T-helper 17 cell (primary cell): ENCODE data around the gene PKD2. TPM values are rescaled to one million over a fixed set of nuclear protein-coding genes. Genes with fewer than 3 reads are reported as not detected.

ENCODE experiments used
- ATAC-seq: fragments of 150-1000 bp; cut with Tn5 transposase; 2 replicates; pipeline ENCODE4 v1.10.0; 2021; ENCODE audit warnings: mild to moderate bottlenecking, moderate library complexity
- DNase-seq, 3 donors: peaks; one replicate each; pipeline versions ENCODE4 v3.0.0 to v3.0.0-alpha.2; 2020 to 2021
- H3K9me3 ChIP-seq: one replicate; pipeline ENCODE4 v1.7.0; 2013; ENCODE audit warnings: low read length, mild to moderate bottlenecking; ENCODE audit not compliant: control insufficient read depth, poor library complexity, severe bottlenecking
- H3K27ac Mint-ChIP-seq: one replicate; pipeline ENCODE4 v1.8.0; 2022; ENCODE audit warnings: mild to moderate bottlenecking, moderate library complexity, mixed read lengths
- H3K27me3 Mint-ChIP-seq: one replicate; pipeline ENCODE4 v1.8.0; 2022; ENCODE audit warnings: mixed read lengths
- H3K36me3 Mint-ChIP-seq: one replicate; pipeline ENCODE4 v1.8.0; 2022; ENCODE audit warnings: low read depth, mixed read lengths
- H3K4me1 Mint-ChIP-seq: one replicate; pipeline ENCODE4 v1.8.0; 2022; ENCODE audit warnings: mild to moderate bottlenecking, mixed read lengths
- H3K4me3 Mint-ChIP-seq: one replicate; pipeline ENCODE4 v1.8.0; 2022; ENCODE audit warnings: mild to moderate bottlenecking, moderate library complexity, mixed read lengths
- total RNA-seq, 4 donors: library from RNA in 2 of 4; stranded (reverse) in 2 of 4; gene quantifications; one replicate each; pipeline ENCODE4 v1.2.3 and lab custom pipeline; 2022 to 2026

PKD2 gene
- total RNA-seq, result 10 to 100 TPM; 10.2 to 11.1 TPM
- 23.5 to 31.6 reads per million in 2 donors for total RNA-seq (lab: John Stamatoyannopoulos, UW)

GRCh38 chr4:88007304-88008121 lies at the start of gene PKD2:
Gene PKD2 (plus strand): TSS chr4:88007635. CDS start chr4:88007734, 99 bp downstream.
- Mint-ChIP-seq H3K4me1 (peaks cover 26% of the 10 kb centered on the region), H3K27me3 (no peaks in the 10 kb centered on the region), H3K4me3 (peak within 1 kb of the TSS; percentile 96), H3K36me3 (no peaks in the 10 kb centered on the region), H3K27ac (peak within 1 kb of the TSS; percentile 70)
- ATAC-seq (peak; percentile 92), DNase-seq (peak; percentile 53 to 67 (median 57))
- H3K9me3 ChIP-seq, result no peaks in the 10 kb centered on the region

- Mint-ChIP-seq H3K36me3 (no peaks in the 10 kb centered on the region), H3K27ac (no peak overlapping the region)
These were observed 45.4 kb upstream of the PKD2 start for GRCh38 chr4:87961993-87962392.

GRCh38 chr4:87962398-87963146 lies 44.9 kb upstream of the PKD2 start:
- ATAC-seq (no peak), DNase-seq (no peak)
- Mint-ChIP-seq H3K27ac (no peak overlapping the region), H3K27me3 (peaks cover 16% of the 10 kb centered on the region), H3K4me1 (no peaks in the 10 kb centered on the region), H3K4me3 (no peak overlapping the region), H3K36me3 (no peaks in the 10 kb centered on the region)
- no peaks in the 10 kb centered on the region for H3K9me3 ChIP-seq

More at GRCh38 chr4:87961993-87962392, 45.4 kb upstream of the PKD2 start:
- H3K4me3 Mint-ChIP-seq, result no peak overlapping the region
- no peaks in the 10 kb centered on the region for H3K4me1 Mint-ChIP-seq
- ATAC-seq (no peak), DNase-seq (no peak)
- H3K27me3 Mint-ChIP-seq, result peaks cover 10% of the 10 kb centered on the region
- no peaks in the 10 kb centered on the region for H3K9me3 ChIP-seq

- Mint-ChIP-seq H3K36me3 (no peaks in the 10 kb centered on the region), H3K4me1 (no peaks in the 10 kb centered on the region), H3K4me3 (no peak overlapping the region), H3K27ac (no peak overlapping the region), H3K27me3 (peaks cover 34% of the 10 kb centered on the region)
- DNase-seq (no peak), ATAC-seq (no peak)
- no peaks in the 10 kb centered on the region for H3K9me3 ChIP-seq
These were observed 41.9 kb upstream of the PKD2 start for GRCh38 chr4:87965501-87965975.

- H3K27me3 Mint-ChIP-seq, result peaks cover 36% of the 10 kb centered on the region
- no peaks in the 10 kb centered on the region for H3K4me1 Mint-ChIP-seq
- DNase-seq (no peak), ATAC-seq (no peak)
- H3K36me3 Mint-ChIP-seq, result no peaks in the 10 kb centered on the region
- H3K9me3 ChIP-seq, result no peaks in the 10 kb centered on the region
- no peak overlapping the region for H3K27ac Mint-ChIP-seq
- no peak overlapping the region for H3K4me3 Mint-ChIP-seq
These were observed 41.3 kb upstream of the PKD2 start for GRCh38 chr4:87966095-87966496.

GRCh38 chr4:87967193-87967592 lies 40.2 kb upstream of the PKD2 start:
- Mint-ChIP-seq H3K36me3 (no peaks in the 10 kb centered on the region), H3K27ac (no peak overlapping the region), H3K4me1 (no peaks in the 10 kb centered on the region), H3K27me3 (peaks cover 45% of the 10 kb centered on the region), H3K4me3 (no peak overlapping the region)
- no peak for DNase-seq
- ATAC-seq, result no peak
- H3K9me3 ChIP-seq, result no peaks in the 10 kb centered on the region

- Mint-ChIP-seq H3K27ac (no peak overlapping the region), H3K4me3 (no peak overlapping the region), H3K27me3 (peaks cover 69% of the 10 kb centered on the region), H3K36me3 (no peaks in the 10 kb centered on the region), H3K4me1 (no peaks in the 10 kb centered on the region)
- DNase-seq, result no peak
- no peaks in the 10 kb centered on the region for H3K9me3 ChIP-seq
- ATAC-seq, result no peak
These were observed 37.3 kb upstream of the PKD2 start for GRCh38 chr4:87970121-87970520.

- no peak overlapping the region for H3K4me3 Mint-ChIP-seq
- DNase-seq, result no peak
- peaks cover 4% of the 10 kb centered on the region for H3K4me1 Mint-ChIP-seq
- no peaks in the 10 kb centered on the region for H3K36me3 Mint-ChIP-seq
- peaks cover 72% of the 10 kb centered on the region for H3K27me3 Mint-ChIP-seq
- no peak overlapping the region for H3K27ac Mint-ChIP-seq
- H3K9me3 ChIP-seq, result no peaks in the 10 kb centered on the region
- no peak for ATAC-seq
These were observed 35.6 kb upstream of the PKD2 start for GRCh38 chr4:87971866-87972265.

GRCh38 chr4:87973283-87974169 lies 33.9 kb upstream of the PKD2 start:
- H3K36me3 Mint-ChIP-seq, result no peaks in the 10 kb centered on the region
- no peak overlapping the region for H3K4me3 Mint-ChIP-seq
- peaks cover 64% of the 10 kb centered on the region for H3K27me3 Mint-ChIP-seq
- peak in 1 of 3 donors; percentile 11 for DNase-seq
- no peak overlapping the region for H3K27ac Mint-ChIP-seq
- H3K9me3 ChIP-seq, result no peaks in the 10 kb centered on the region
- H3K4me1 Mint-ChIP-seq, result peaks cover 4% of the 10 kb centered on the region
- ATAC-seq, result peak; percentile 73

GRCh38 chr4:87974856-87975462 lies 32.5 kb upstream of the PKD2 start:
- no peaks in the 10 kb centered on the region for H3K9me3 ChIP-seq
- ATAC-seq, result no peak
- DNase-seq, result no peak
- Mint-ChIP-seq H3K36me3 (no peaks in the 10 kb centered on the region), H3K4me1 (peaks cover 4% of the 10 kb centered on the region), H3K27ac (no peak overlapping the region), H3K27me3 (peaks cover 60% of the 10 kb centered on the region), H3K4me3 (no peak overlapping the region)

GRCh38 chr4:87975466-87975865 lies 32.0 kb upstream of the PKD2 start, which contains the start of gene SPP1:
Gene SPP1 (plus strand): TSS chr4:87975714. CDS start chr4:87976896, 1,182 bp downstream.
- DNase-seq (no peak), ATAC-seq (peak; percentile 50)
- no peaks in the 10 kb centered on the region for H3K9me3 ChIP-seq
- Mint-ChIP-seq H3K27me3 (peaks cover 58% of the 10 kb centered on the region), H3K27ac (no peak within 1 kb of the TSS), H3K4me1 (peaks cover 4% of the 10 kb centered on the region), H3K4me3 (no peak within 1 kb of the TSS), H3K36me3 (no peaks in the 10 kb centered on the region)

- Mint-ChIP-seq H3K27me3 (peaks cover 48% of the 10 kb centered on the region), H3K36me3 (no peaks in the 10 kb centered on the region), H3K4me1 (peaks cover 4% of the 10 kb centered on the region), H3K27ac (no peak overlapping the region), H3K4me3 (no peak overlapping the region)
- DNase-seq (no peak), ATAC-seq (no peak)
- no peaks in the 10 kb centered on the region for H3K9me3 ChIP-seq
These were observed 29.7 kb upstream of the PKD2 start for GRCh38 chr4:87977521-87978278.
